ENCODE results near the gene SLC5A11. TPM values are rescaled to one million over a fixed set of nuclear protein-coding genes. Genes with fewer than 3 reads are reported as not detected.

The SLC5A11 gene
- total and polyA plus RNA-seq, 2 donors (not counting 1 experiment from before 2014, with no cell fraction given), result 0.62 to 0.84 TPM

Other genes with a start within 250 kb of the SLC5A11 start
- 96.7 and 104 TPM in 2 replicates for gene TNRC6A, start 116.3 kb upstream of the SLC5A11 start, total RNA-seq
- gene TNRC6A, start 116.3 kb upstream of the SLC5A11 start, polyA plus RNA-seq, result 44.1 and 79.3 TPM in 2 replicates
- 153 and 156 TPM in 2 replicates for gene ARHGAP17, start 169.4 kb downstream of the SLC5A11 start, total RNA-seq
- gene ARHGAP17, start 169.4 kb downstream of the SLC5A11 start, polyA plus RNA-seq, result 122 and 150 TPM in 2 replicates

Data from B cell (primary cell).